Uterus (tissue), 4 donors: ENCODE data around the gene CPM. TPM values are rescaled to one million over a fixed set of nuclear protein-coding genes. Genes with fewer than 3 reads are reported as not detected.

Experiments
- DNase-seq, 2 donors: peaks; one replicate each; pipeline ENCODE4 v3.0.0-alpha.2; 2019 to 2020
- H3K27ac ChIP-seq, 2 donors: fragments of 200-600 bp; sonication (generic); 1 replicate in 1 of 2; 2 replicates in 1 of 2; pipeline ENCODE4 v1.5.1; 2016 to 2018
- H3K27me3 ChIP-seq, 2 donors: fragments of 200-600 bp; sonication (generic); one replicate each; pipeline ENCODE4 v1.5.1; 2018 to 2019; ENCODE audit warnings: control low read depth in 1 of 2
- H3K36me3 ChIP-seq, 2 donors: fragments of 200-600 bp; sonication (generic); one replicate each; pipeline ENCODE4 v1.5.1; 2019; ENCODE audit warnings: control low read depth in 1 of 2
- H3K4me1 ChIP-seq, 2 donors: fragments of 200-600 bp; sonication (generic); one replicate each; pipeline ENCODE4 v1.5.1; 2018 to 2019; ENCODE audit warnings: control low read depth in 1 of 2
- H3K4me3 ChIP-seq, 2 donors: fragments of 200-600 bp; sonication (generic); 1 replicate in 1 of 2; 2 replicates in 1 of 2; pipeline ENCODE4 v1.5.1; 2018 to 2019; ENCODE audit warnings: mild to moderate bottlenecking in 1 of 2
- H3K9me3 ChIP-seq, 2 donors: fragments of 200-600 bp; sonication (generic); one replicate each; pipeline ENCODE4 v1.5.1; 2019; ENCODE audit warnings: control low read depth in 1 of 2
- CTCF ChIP-seq, 4 experiments: fragments of 200-600 bp in 2 of 4; fragments of 450-650 bp in 2 of 4; sonication (generic) in 2 of 4; IDR thresholded peaks; one replicate each; pipeline ENCODE4 v1.5.1; 2016 to 2019; ENCODE audit warnings: antibody characterized with exemption in 4 of 4, mild to moderate bottlenecking in 2 of 4, moderate library complexity in 1 of 4
- POLR2A ChIP-seq, 2 donors: fragments of 450-650 bp; IDR thresholded peaks; one replicate each; pipeline ENCODE4 v1.6.1; 2016; ENCODE audit warnings: antibody characterized with exemption in 2 of 2, mild to moderate bottlenecking in 1 of 2, moderate library complexity in 1 of 2
- intact Hi-C: fragments of 100-400 bp; cut with DNase I; formaldehyde crosslinking; loops from one replicate; pipeline ENCODE4 v1.15.1; 2023; ENCODE audit warnings: low total_unique reads
- total RNA-seq, 4 donors: library from RNA; depleted of rRNA in 3 of 4; stranded (reverse); fragments of >200 nt in 3 of 4; gene quantifications; one replicate each; pipeline versions ENCODE4 v1.1.0 to v1.2.4, GENCODE V29; 2014 to 2023
- donor health status: DM: yes; HTN: yes; CAD: no.

The CPM gene
- total RNA-seq, 4 donors from 2014 or later, result 4.4 to 20.0 (median 10.7) TPM

GRCh38 chr12:68977909-68978610 lies 45.1 kb upstream of the CPM start:
- no peak overlapping the region for H3K27ac ChIP-seq
- H3K9me3 ChIP-seq, result no peaks in the 10 kb centered on the region
- H3K36me3 ChIP-seq, result no peaks in the 10 kb centered on the region
- intact Hi-C loops, result no loop called here
- TF ChIP-seq POLR2A (IDR thresholded peaks at IDR 0.05), result no peak
- TF ChIP-seq CTCF (IDR thresholded peaks at IDR 0.05), result no peak
- no peaks in the 10 kb centered on the region for H3K4me1 ChIP-seq
- DNase-seq, result no peak
- H3K27me3 ChIP-seq, result no peaks in the 10 kb centered on the region
- H3K4me3 ChIP-seq, result no peak overlapping the region

- DNase-seq, result no peak
- H3K27me3 ChIP-seq, result no peaks in the 10 kb centered on the region
- H3K9me3 ChIP-seq, result no peaks in the 10 kb centered on the region
- intact Hi-C loops, result no loop called here
- no peak overlapping the region for H3K27ac ChIP-seq
- H3K4me1 ChIP-seq, result no peaks in the 10 kb centered on the region
- no peaks in the 10 kb centered on the region for H3K36me3 ChIP-seq
- H3K4me3 ChIP-seq, result no peak overlapping the region
- TF ChIP-seq POLR2A (IDR thresholded peaks at IDR 0.05) (no peak), CTCF (IDR thresholded peaks at IDR 0.05) (no peak)
Observed at GRCh38 chr12:68977335-68977734, 44.4 kb upstream of the CPM start.

GRCh38 chr12:68976395-68976841 lies 43.4 kb upstream of the CPM start:
- H3K4me1 ChIP-seq, result no peaks in the 10 kb centered on the region
- H3K36me3 ChIP-seq, result no peaks in the 10 kb centered on the region
- TF ChIP-seq POLR2A (IDR thresholded peaks at IDR 0.05) (no peak), CTCF (IDR thresholded peaks at IDR 0.05) (no peak)
- H3K27me3 ChIP-seq, result no peaks in the 10 kb centered on the region
- DNase-seq, result no peak
- H3K27ac ChIP-seq, result no peak overlapping the region
- intact Hi-C loops, result no loop called here
- H3K9me3 ChIP-seq, result no peaks in the 10 kb centered on the region
- no peak overlapping the region for H3K4me3 ChIP-seq

GRCh38 chr12:68975811-68976210 lies 42.8 kb upstream of the CPM start:
- intact Hi-C loops, result no loop called here
- DNase-seq, result no peak
- H3K27ac ChIP-seq, result no peak overlapping the region
- TF ChIP-seq CTCF (IDR thresholded peaks at IDR 0.05) (no peak), POLR2A (IDR thresholded peaks at IDR 0.05) (no peak)
- no peaks in the 10 kb centered on the region for H3K36me3 ChIP-seq
- H3K4me1 ChIP-seq, result no peaks in the 10 kb centered on the region
- H3K9me3 ChIP-seq, result no peaks in the 10 kb centered on the region
- H3K27me3 ChIP-seq, result no peaks in the 10 kb centered on the region
- H3K4me3 ChIP-seq, result no peak overlapping the region

GRCh38 chr12:68972595-68972994 lies 39.6 kb upstream of the CPM start:
- intact Hi-C loops, result no loop called here

More at GRCh38 chr12:68972595-68972994, 39.6 kb upstream of the CPM start:
- Histone ChIP-seq H3K27ac (no peak overlapping the region), H3K36me3 (no peaks in the 10 kb centered on the region), H3K27me3 (no peaks in the 10 kb centered on the region), H3K4me1 (no peaks in the 10 kb centered on the region), H3K4me3 (no peak overlapping the region), H3K9me3 (no peaks in the 10 kb centered on the region)
- no peak for DNase-seq
- TF ChIP-seq CTCF (IDR thresholded peaks at IDR 0.05) (no peak), POLR2A (IDR thresholded peaks at IDR 0.05) (no peak)
